Osteoblast (primary cell): ENCODE data around the gene RAB10. TPM values are rescaled to one million over a fixed set of nuclear protein-coding genes. Genes with fewer than 3 reads are reported as not detected.

ENCODE experiments used
- DNase-seq: peaks from one replicate; pipeline ENCODE4 v3.0.0; 2011; ENCODE audit warnings: low spot score, mixed read lengths; ENCODE audit not compliant: insufficient read length; ENCODE audit errors: missing footprints
- H2AFZ ChIP-seq: 2 replicates; pipeline ENCODE4 v1.6.0; 2011; ENCODE audit warnings: mild to moderate bottlenecking, low read length
- H3K27ac ChIP-seq: 2 replicates; pipeline ENCODE4 v1.5.1; 2011; ENCODE audit warnings: mild to moderate bottlenecking, low read depth, low read length, moderate library complexity
- H3K27me3 ChIP-seq: 2 replicates; pipeline ENCODE4 v1.6.0; 2012; ENCODE audit warnings: mild to moderate bottlenecking, control low read depth, inconsistent platforms, low read length, moderate library complexity; ENCODE audit not compliant: insufficient read depth
- H3K36me3 ChIP-seq: 2 replicates; pipeline ENCODE4 v1.5.1; 2011; ENCODE audit warnings: mild to moderate bottlenecking, low read length, control low read depth, moderate library complexity; ENCODE audit not compliant: insufficient read depth
- H3K4me1 ChIP-seq: 2 replicates; pipeline ENCODE4 v1.5.1; 2011; ENCODE audit warnings: mild to moderate bottlenecking, low read length, control low read depth, moderate library complexity; ENCODE audit not compliant: insufficient read depth
- H3K4me2 ChIP-seq: 2 replicates; pipeline ENCODE4 v1.6.0; 2011; ENCODE audit warnings: mild to moderate bottlenecking, low read length; ENCODE audit not compliant: insufficient read depth
- H3K4me3 ChIP-seq: fragments of 200-600 bp; sonication (generic); 3 replicates; pipeline ENCODE4 v1.5.1; 2012; ENCODE audit warnings: mild to moderate bottlenecking, low read length, inconsistent platforms; ENCODE audit not compliant: insufficient read depth
- H3K79me2 ChIP-seq: 2 replicates; pipeline ENCODE4 v1.6.0; 2012; ENCODE audit warnings: mild to moderate bottlenecking, low read length, control low read depth, inconsistent platforms; ENCODE audit not compliant: insufficient read depth
- H3K9me3 ChIP-seq: 2 replicates; pipeline ENCODE4 v1.5.1; 2011; ENCODE audit warnings: low read depth, low read length, control low read depth
- H4K20me1 ChIP-seq: 2 replicates; pipeline ENCODE4 v1.6.0; 2012; ENCODE audit warnings: mild to moderate bottlenecking, low read length, control low read depth; ENCODE audit not compliant: insufficient read depth
- total RNA-seq: library from RNA; depleted of rRNA; stranded (reverse); fragments of >200 nt; gene quantifications from 2 replicates; pipeline ENCODE4 v1.2.3, GENCODE V29; 2012
- TF ChIP-seq, protein P1 (sequence below): IDR thresholded peaks from 2 replicates; pipeline ENCODE4 v1.5.1; 2011; ENCODE audit warnings: mild to moderate bottlenecking, low read depth, low read length, moderate library complexity; ENCODE audit errors: extremely low read depth

Gene RAB10
- total RNA-seq, 1 donor, result 151 TPM

DNA sequence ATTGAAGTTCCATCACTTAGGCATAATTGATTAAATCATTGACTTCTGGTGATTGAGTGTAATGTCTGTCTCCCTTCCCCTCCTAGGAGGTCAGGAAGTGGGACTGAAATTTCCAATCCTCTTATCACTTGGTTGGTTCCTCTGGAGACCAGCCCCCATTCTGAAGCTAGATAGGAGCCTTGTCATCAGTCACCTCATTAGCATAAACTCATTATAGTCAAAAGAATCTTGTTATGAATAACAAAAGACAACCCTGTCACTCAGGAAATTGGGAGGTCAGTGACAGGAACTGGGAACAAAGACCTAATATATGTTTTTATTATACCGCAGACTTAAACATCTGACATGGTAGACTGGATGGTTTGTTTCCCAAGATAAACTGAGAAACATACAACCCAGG is 78.3 kb downstream of the RAB10 start:
- H3K9me3 ChIP-seq, result no peaks in the 10 kb centered on the region
- H2AFZ ChIP-seq, result no peak overlapping the region
- no peak overlapping the region for H3K4me3 ChIP-seq
- TF ChIP-seq, protein P1, sequence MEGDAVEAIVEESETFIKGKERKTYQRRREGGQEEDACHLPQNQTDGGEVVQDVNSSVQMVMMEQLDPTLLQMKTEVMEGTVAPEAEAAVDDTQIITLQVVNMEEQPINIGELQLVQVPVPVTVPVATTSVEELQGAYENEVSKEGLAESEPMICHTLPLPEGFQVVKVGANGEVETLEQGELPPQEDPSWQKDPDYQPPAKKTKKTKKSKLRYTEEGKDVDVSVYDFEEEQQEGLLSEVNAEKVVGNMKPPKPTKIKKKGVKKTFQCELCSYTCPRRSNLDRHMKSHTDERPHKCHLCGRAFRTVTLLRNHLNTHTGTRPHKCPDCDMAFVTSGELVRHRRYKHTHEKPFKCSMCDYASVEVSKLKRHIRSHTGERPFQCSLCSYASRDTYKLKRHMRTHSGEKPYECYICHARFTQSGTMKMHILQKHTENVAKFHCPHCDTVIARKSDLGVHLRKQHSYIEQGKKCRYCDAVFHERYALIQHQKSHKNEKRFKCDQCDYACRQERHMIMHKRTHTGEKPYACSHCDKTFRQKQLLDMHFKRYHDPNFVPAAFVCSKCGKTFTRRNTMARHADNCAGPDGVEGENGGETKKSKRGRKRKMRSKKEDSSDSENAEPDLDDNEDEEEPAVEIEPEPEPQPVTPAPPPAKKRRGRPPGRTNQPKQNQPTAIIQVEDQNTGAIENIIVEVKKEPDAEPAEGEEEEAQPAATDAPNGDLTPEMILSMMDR, result no peak
- peaks cover 18% of the 10 kb centered on the region for H4K20me1 ChIP-seq
- peaks cover 17% of the 10 kb centered on the region for H3K36me3 ChIP-seq
- peak; percentile 45 for DNase-seq
- no peaks in the 10 kb centered on the region for H3K27me3 ChIP-seq
- H3K27ac ChIP-seq, result no peak overlapping the region
- H3K79me2 ChIP-seq, result peaks cover 68% of the 10 kb centered on the region
- H3K4me1 ChIP-seq, result no peaks in the 10 kb centered on the region
- H3K4me2 ChIP-seq, result no peak overlapping the region

DNA sequence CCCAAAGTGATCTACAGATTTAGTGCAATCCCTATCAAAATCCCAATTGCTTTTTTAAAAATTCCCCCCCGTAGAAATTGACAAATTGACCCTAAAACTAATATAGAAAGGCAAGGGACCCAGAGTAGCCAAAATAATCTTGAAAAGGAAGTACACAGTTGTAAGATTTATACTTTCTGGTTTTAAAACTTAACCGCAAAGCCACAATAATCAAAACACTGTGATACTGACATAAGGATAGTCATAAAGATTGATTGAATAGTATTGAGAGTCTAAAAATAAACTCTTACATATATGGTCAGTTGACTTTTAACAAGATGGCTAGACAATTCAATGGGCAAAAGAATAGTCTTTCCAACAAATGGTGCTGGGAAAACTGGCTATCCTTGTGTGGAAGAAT is 80.3 kb downstream of the RAB10 start:
- Histone ChIP-seq H3K4me1 (no peaks in the 10 kb centered on the region), H3K27me3 (no peaks in the 10 kb centered on the region), H3K36me3 (peaks cover 17% of the 10 kb centered on the region), H4K20me1 (peaks cover 14% of the 10 kb centered on the region), H3K4me2 (no peak overlapping the region), H3K79me2 (peaks cover 66% of the 10 kb centered on the region), H3K27ac (no peak overlapping the region), H3K9me3 (no peaks in the 10 kb centered on the region), H2AFZ (no peak overlapping the region), H3K4me3 (no peak overlapping the region)
- no peak for DNase-seq
- TF ChIP-seq, protein P1, result no peak

DNA sequence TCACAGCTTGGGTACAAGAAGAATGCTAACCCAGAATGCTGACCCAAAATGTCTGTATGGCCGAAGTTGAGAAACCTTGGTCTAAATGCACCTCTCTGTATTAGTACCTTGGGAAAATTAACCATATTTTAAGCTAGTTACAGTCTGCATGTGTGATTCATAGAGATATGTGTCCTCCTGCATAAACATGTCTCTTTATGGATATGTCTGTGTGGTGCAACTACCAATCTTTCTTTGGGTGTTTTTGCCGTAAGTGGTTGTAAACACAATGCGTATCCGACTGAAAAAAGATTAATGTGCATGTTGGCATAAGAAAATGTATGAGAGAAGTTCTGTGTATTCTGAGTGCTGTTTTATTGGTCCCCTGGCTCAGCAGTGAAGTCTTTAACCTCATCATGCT is 84.8 kb downstream of the RAB10 start:
- H4K20me1 ChIP-seq, result peaks cover 22% of the 10 kb centered on the region
- H2AFZ ChIP-seq, result no peak overlapping the region
- no peaks in the 10 kb centered on the region for H3K9me3 ChIP-seq
- H3K27ac ChIP-seq, result no peak overlapping the region
- TF ChIP-seq, protein P1, result no peak
- H3K79me2 ChIP-seq, result peaks cover 74% of the 10 kb centered on the region
- H3K4me1 ChIP-seq, result no peaks in the 10 kb centered on the region
- DNase-seq, result no peak
- no peaks in the 10 kb centered on the region for H3K27me3 ChIP-seq
- H3K4me3 ChIP-seq, result no peak overlapping the region
- no peaks in the 10 kb centered on the region for H3K36me3 ChIP-seq
- no peak overlapping the region for H3K4me2 ChIP-seq

DNA sequence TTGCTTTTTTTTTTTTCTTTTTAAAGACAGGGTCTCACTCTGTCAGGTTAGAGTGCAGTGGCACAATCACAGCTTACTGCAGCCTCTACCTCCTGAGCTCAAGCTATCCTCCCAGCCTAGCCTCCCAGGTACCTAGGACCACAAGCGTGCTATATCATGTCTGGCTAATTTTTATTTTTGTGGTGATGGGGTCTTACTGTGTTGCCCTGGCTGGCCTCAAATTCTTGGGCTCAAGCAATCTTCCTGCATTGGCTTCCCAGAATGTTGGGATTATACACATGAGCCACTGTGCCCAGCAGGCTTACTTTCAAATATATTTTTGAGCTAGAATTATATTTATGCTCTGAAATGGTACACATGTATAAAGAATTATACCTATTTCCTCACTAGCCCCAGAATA is 85.6 kb downstream of the RAB10 start:
- Histone ChIP-seq H4K20me1 (peaks cover 22% of the 10 kb centered on the region), H3K4me2 (no peak overlapping the region), H3K4me1 (no peaks in the 10 kb centered on the region), H3K27me3 (no peaks in the 10 kb centered on the region), H3K36me3 (peaks cover 1% of the 10 kb centered on the region), H2AFZ (no peak overlapping the region), H3K9me3 (no peaks in the 10 kb centered on the region), H3K79me2 (peaks cover 71% of the 10 kb centered on the region), H3K4me3 (no peak overlapping the region), H3K27ac (no peak overlapping the region)
- TF ChIP-seq, protein P1, result no peak
- DNase-seq, result no peak
